DND-41 (cell line): Measurements from ENCODE around the gene PAK1IP1.

ENCODE experiments used
- ATAC-seq: fragments of 200-7000 bp; cut with Tn5 transposase; 3 replicates; pipeline ENCODE4 v1.9.1; 2021; ENCODE audit warnings: low read depth; ENCODE audit not compliant: insufficient read depth
- DNase-seq: peaks from one replicate; pipeline ENCODE4 v3.0.0-alpha.2; 2020
- H2AFZ ChIP-seq: 2 replicates; pipeline ENCODE4 v1.6.0; 2012; ENCODE audit warnings: low read depth, low read length
- H3K27ac ChIP-seq: 2 replicates; pipeline ENCODE4 v1.5.1; 2012; ENCODE audit warnings: low read length, inconsistent platforms
- H3K27me3 ChIP-seq: fragments of 200-600 bp; sonication (generic); 2 replicates; pipeline ENCODE4 v1.6.0; 2012; ENCODE audit warnings: low read length, mild to moderate bottlenecking, inconsistent platforms; ENCODE audit not compliant: insufficient read depth, poor library complexity
- H3K36me3 ChIP-seq: 2 replicates; pipeline ENCODE4 v1.5.1; 2012; ENCODE audit warnings: low read length, inconsistent platforms; ENCODE audit not compliant: insufficient read depth
- H3K4me1 ChIP-seq: 2 replicates; pipeline ENCODE4 v1.5.1; 2012; ENCODE audit warnings: mild to moderate bottlenecking, low read length; ENCODE audit not compliant: insufficient read depth
- H3K4me2 ChIP-seq: 2 replicates; pipeline ENCODE4 v1.6.0; 2012; ENCODE audit warnings: mild to moderate bottlenecking, moderate library complexity, low read length, inconsistent platforms; ENCODE audit not compliant: insufficient read depth
- H3K4me3 ChIP-seq, 2 experiments: fragments of 200-600 bp in 1 of 2; shearing (Covaris generic) in 1 of 2; 2 replicates each; pipeline ENCODE4 v1.5.1; 2012 to 2016; ENCODE audit warnings: inconsistent platforms in 2 of 2, low read length in 2 of 2, mild to moderate bottlenecking in 2 of 2, low read depth in 1 of 2, moderate library complexity in 1 of 2
- H3K79me2 ChIP-seq: 2 replicates; pipeline ENCODE4 v1.6.0; 2012; ENCODE audit warnings: low read length, inconsistent platforms; ENCODE audit not compliant: insufficient read depth
- H3K9ac ChIP-seq: 2 replicates; pipeline ENCODE4 v1.6.0; 2012; ENCODE audit warnings: low read depth, mild to moderate bottlenecking, inconsistent platforms, low read length, moderate library complexity
- H3K9me3 ChIP-seq: 2 replicates; pipeline ENCODE4 v1.5.1; 2012; ENCODE audit warnings: low read length, moderate library complexity, mild to moderate bottlenecking, inconsistent platforms; ENCODE audit not compliant: insufficient read depth, severe bottlenecking
- H4K20me1 ChIP-seq: 2 replicates; pipeline ENCODE4 v1.6.0; 2012; ENCODE audit warnings: low read length; ENCODE audit not compliant: insufficient read depth
- EZH2 ChIP-seq: IDR thresholded peaks from 3 replicates; pipeline ENCODE4 v1.6.1; 2012; ENCODE audit warnings: borderline replicate concordance, low read depth, mild to moderate bottlenecking, moderate library complexity, low read length, inconsistent platforms; ENCODE audit not compliant: severe bottlenecking
- TF ChIP-seq, protein P1 (sequence below): IDR thresholded peaks from 2 replicates; pipeline ENCODE4 v1.5.1; 2012; ENCODE audit warnings: borderline replicate concordance, low read length, moderate library complexity, mild to moderate bottlenecking; ENCODE audit not compliant: poor library complexity, severe bottlenecking; ENCODE audit errors: extremely low read depth

Gene PAK1IP1, protein sequence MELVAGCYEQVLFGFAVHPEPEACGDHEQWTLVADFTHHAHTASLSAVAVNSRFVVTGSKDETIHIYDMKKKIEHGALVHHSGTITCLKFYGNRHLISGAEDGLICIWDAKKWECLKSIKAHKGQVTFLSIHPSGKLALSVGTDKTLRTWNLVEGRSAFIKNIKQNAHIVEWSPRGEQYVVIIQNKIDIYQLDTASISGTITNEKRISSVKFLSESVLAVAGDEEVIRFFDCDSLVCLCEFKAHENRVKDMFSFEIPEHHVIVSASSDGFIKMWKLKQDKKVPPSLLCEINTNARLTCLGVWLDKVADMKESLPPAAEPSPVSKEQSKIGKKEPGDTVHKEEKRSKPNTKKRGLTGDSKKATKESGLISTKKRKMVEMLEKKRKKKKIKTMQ

DNA sequence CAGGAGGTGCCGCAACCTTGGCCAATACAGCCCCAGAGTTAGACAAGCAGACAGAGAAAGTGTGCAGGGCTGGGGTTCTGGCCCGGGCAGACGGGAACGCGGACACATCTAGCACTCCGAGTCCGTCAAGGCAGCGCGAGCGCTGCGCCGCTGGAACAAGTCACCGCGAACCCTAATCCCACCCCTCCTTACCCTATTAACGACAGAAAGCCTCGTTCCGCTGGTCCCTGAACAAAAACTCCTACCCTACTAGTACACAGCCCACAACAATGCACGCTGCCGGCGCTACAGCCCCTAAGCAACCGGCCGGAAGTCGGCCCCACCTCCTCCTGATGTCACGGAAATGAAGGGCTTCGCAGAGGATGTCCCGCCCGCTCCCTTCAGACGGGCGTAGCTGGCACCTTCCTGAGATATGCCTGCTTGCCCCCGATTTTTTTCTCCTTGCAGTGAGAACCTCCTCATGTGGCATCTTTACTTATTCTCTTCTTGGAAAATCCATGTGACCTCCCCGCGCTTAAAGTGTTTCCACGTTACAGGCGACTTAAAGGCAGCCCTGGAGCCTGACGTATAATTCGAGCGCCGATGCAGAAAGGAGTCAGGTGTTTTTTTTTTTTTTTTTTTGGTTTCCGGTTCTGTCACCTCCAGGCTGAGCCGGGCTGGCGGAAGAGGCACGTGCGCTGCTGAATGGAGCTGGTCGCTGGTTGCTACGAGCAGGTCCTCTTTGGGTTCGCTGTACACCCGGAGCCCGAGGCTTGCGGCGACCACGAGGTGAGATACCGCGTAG is at the start of gene PAK1IP1, which contains the start of gene C6orf52:
Gene PAK1IP1 (plus strand): TSS at position 671 of the 784 bp plus-strand sequence. CDS start 14 bp downstream, at position 685.
Gene C6orf52 (minus strand): TSS at position 315 of the 784 bp plus-strand sequence. CDS start 7,066 bp downstream, outside the sequence.
- peak within 1 kb of the TSS; percentile 97 for H2AFZ ChIP-seq
- H3K36me3 ChIP-seq: peaks cover 26% of the 10 kb centered on the region
- H3K4me1 ChIP-seq: peaks cover 29% of the 10 kb centered on the region
- no peaks in the 10 kb centered on the region for H4K20me1 ChIP-seq
- DNase-seq (peak; percentile 94), ATAC-seq (peak; percentile 96)
- H3K9ac ChIP-seq: peak within 1 kb of the TSS; percentile 76
- H3K9me3 ChIP-seq: no peaks in the 10 kb centered on the region
- H3K79me2 ChIP-seq: peaks cover 62% of the 10 kb centered on the region
- no peak for TF ChIP-seq EZH2
- TF ChIP-seq, protein P1, sequence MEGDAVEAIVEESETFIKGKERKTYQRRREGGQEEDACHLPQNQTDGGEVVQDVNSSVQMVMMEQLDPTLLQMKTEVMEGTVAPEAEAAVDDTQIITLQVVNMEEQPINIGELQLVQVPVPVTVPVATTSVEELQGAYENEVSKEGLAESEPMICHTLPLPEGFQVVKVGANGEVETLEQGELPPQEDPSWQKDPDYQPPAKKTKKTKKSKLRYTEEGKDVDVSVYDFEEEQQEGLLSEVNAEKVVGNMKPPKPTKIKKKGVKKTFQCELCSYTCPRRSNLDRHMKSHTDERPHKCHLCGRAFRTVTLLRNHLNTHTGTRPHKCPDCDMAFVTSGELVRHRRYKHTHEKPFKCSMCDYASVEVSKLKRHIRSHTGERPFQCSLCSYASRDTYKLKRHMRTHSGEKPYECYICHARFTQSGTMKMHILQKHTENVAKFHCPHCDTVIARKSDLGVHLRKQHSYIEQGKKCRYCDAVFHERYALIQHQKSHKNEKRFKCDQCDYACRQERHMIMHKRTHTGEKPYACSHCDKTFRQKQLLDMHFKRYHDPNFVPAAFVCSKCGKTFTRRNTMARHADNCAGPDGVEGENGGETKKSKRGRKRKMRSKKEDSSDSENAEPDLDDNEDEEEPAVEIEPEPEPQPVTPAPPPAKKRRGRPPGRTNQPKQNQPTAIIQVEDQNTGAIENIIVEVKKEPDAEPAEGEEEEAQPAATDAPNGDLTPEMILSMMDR: no peak
- H3K27me3 ChIP-seq: no peaks in the 10 kb centered on the region
- peak within 1 kb of the TSS; percentile 99 for H3K27ac ChIP-seq
- peak within 1 kb of the TSS; percentile 65 for H3K4me2 ChIP-seq
- H3K4me3 ChIP-seq: peak within 1 kb of the TSS; percentile 87 to 95

GRCh38 chr6:10655508-10656055 is 39.2 kb upstream of the PAK1IP1 start:
- Histone ChIP-seq H3K27ac (no peak overlapping the region), H3K9ac (no peak overlapping the region), H3K9me3 (no peaks in the 10 kb centered on the region), H3K4me2 (no peak overlapping the region), H3K4me3 (no peak overlapping the region), H3K36me3 (no peaks in the 10 kb centered on the region), H2AFZ (no peak overlapping the region), H3K27me3 (peaks cover 3% of the 10 kb centered on the region), H3K79me2 (no peaks in the 10 kb centered on the region), H4K20me1 (no peaks in the 10 kb centered on the region), H3K4me1 (0 out of 2 replicates have a peak, but pooled peaks cover 3% of the 10 kb centered on the region)
- ATAC-seq (peak; percentile 72), DNase-seq (peak; percentile 25)
- TF ChIP-seq EZH2: no peak
- TF ChIP-seq, protein P1: no peak

GRCh38 chr6:10658910-10659698 is 35.7 kb upstream of the PAK1IP1 start:
- no peak overlapping the region for H2AFZ ChIP-seq

More at GRCh38 chr6:10658910-10659698, 35.7 kb upstream of the PAK1IP1 start:
- H3K4me2 ChIP-seq: no peak overlapping the region
- no peaks in the 10 kb centered on the region for H4K20me1 ChIP-seq
- 0 out of 2 replicates have a peak, but pooled peaks cover 3% of the 10 kb centered on the region for H3K4me1 ChIP-seq
- peaks cover 3% of the 10 kb centered on the region for H3K27me3 ChIP-seq
- ATAC-seq: no peak
- H3K27ac ChIP-seq: no peak overlapping the region
- TF ChIP-seq EZH2: no peak
- TF ChIP-seq, protein P1: no peak
- no peaks in the 10 kb centered on the region for H3K79me2 ChIP-seq
- no peak overlapping the region for H3K9ac ChIP-seq
- no peak overlapping the region for H3K4me3 ChIP-seq
- no peaks in the 10 kb centered on the region for H3K36me3 ChIP-seq
- no peaks in the 10 kb centered on the region for H3K9me3 ChIP-seq
- no peak for DNase-seq
